H9 (cell line): Measurements from ENCODE around the gene RNF133. TPM values are rescaled to one million over a fixed set of nuclear protein-coding genes. Genes with fewer than 3 reads are reported as not detected.

ENCODE experiments used
- DNase-seq: peaks from one replicate; pipeline ENCODE4 v3.0.0-alpha.2; 2017
- H2AFZ ChIP-seq: one replicate; pipeline ENCODE4 v1.6.1; 2013; ENCODE audit warnings: mild to moderate bottlenecking, low read length, control low read depth, moderate library complexity
- H2AK5ac ChIP-seq: 2 replicates; pipeline ENCODE4 v1.6.1; 2013; ENCODE audit warnings: low read length, control low read depth, mixed read lengths; ENCODE audit not compliant: insufficient read length
- H2BK120ac ChIP-seq: one replicate; pipeline ENCODE4 v1.6.1; 2013; ENCODE audit warnings: low read depth, mild to moderate bottlenecking, low read length, control low read depth, inconsistent platforms; ENCODE audit not compliant: poor library complexity, severe bottlenecking
- H2BK12ac ChIP-seq: 2 replicates; pipeline ENCODE4 v1.6.1; 2013; ENCODE audit warnings: low read length, control low read depth, mixed read lengths, low read depth; ENCODE audit not compliant: insufficient read length
- H2BK15ac ChIP-seq: 2 replicates; pipeline ENCODE4 v1.6.1; 2013; ENCODE audit warnings: low read depth, low read length, control low read depth
- H2BK20ac ChIP-seq: one replicate; pipeline ENCODE4 v1.6.1; 2013; ENCODE audit warnings: low read depth, mild to moderate bottlenecking, low read length, control low read depth, inconsistent platforms; ENCODE audit not compliant: poor library complexity, severe bottlenecking
- H2BK5ac ChIP-seq: 2 replicates; pipeline ENCODE4 v1.6.1; 2013; ENCODE audit warnings: low read length, control low read depth, mixed read lengths; ENCODE audit not compliant: insufficient read length
- H3K14ac ChIP-seq: 2 replicates; pipeline ENCODE4 v1.6.1; 2013; ENCODE audit warnings: low read length, control low read depth; ENCODE audit not compliant: insufficient read depth
- H3K18ac ChIP-seq: 2 replicates; pipeline ENCODE4 v1.6.1; 2013; ENCODE audit warnings: low read depth, mild to moderate bottlenecking, mixed read lengths, low read length, control low read depth; ENCODE audit not compliant: insufficient read length
- H3K23ac ChIP-seq: 2 replicates; pipeline ENCODE4 v1.6.1; 2013; ENCODE audit warnings: low read length, control low read depth, mixed read lengths, low read depth; ENCODE audit not compliant: insufficient read length
- H3K23me2 ChIP-seq: 2 replicates; pipeline ENCODE4 v1.6.1; 2013; ENCODE audit warnings: low read depth, mild to moderate bottlenecking, mixed read lengths, low read length, control low read depth; ENCODE audit not compliant: insufficient read length, poor library complexity, severe bottlenecking
- H3K27ac ChIP-seq: 2 replicates; pipeline ENCODE4 v1.5.1; 2013; ENCODE audit warnings: low read length, control low read depth, mixed read lengths, low read depth; ENCODE audit not compliant: insufficient read length
- H3K27me3 ChIP-seq: 2 replicates; pipeline ENCODE4 v1.6.1; 2013; ENCODE audit warnings: low read length, control low read depth, inconsistent platforms; ENCODE audit not compliant: insufficient read depth
- H3K4ac ChIP-seq: 2 replicates; pipeline ENCODE4 v1.6.1; 2013; ENCODE audit warnings: low read depth, mild to moderate bottlenecking, control low read depth, inconsistent platforms, low read length, moderate library complexity
- H3K4me1 ChIP-seq: 2 replicates; pipeline ENCODE4 v1.6.1; 2013; ENCODE audit warnings: low read length, control low read depth, inconsistent platforms; ENCODE audit not compliant: insufficient read depth
- H3K4me2 ChIP-seq: 2 replicates; pipeline ENCODE4 v1.6.1; 2013; ENCODE audit warnings: low read length, control low read depth, mixed read lengths; ENCODE audit not compliant: insufficient read length, insufficient read depth
- H3K56ac ChIP-seq: 2 replicates; pipeline ENCODE4 v1.6.1; 2013; ENCODE audit warnings: low read depth, mild to moderate bottlenecking, mixed read lengths, low read length, control low read depth; ENCODE audit not compliant: insufficient read length
- H3K79me1 ChIP-seq: 2 replicates; pipeline ENCODE4 v1.6.1; 2013; ENCODE audit warnings: low read depth, mild to moderate bottlenecking, moderate library complexity, low read length, control low read depth, inconsistent platforms; ENCODE audit not compliant: insufficient read depth, poor library complexity, severe bottlenecking
- H3K79me2 ChIP-seq: 2 replicates; pipeline ENCODE4 v1.6.1; 2013; ENCODE audit warnings: low read length, control low read depth, inconsistent platforms; ENCODE audit not compliant: insufficient read depth
- H3K9ac ChIP-seq: 2 replicates; pipeline ENCODE4 v1.6.1; 2013; ENCODE audit warnings: low read length, control low read depth, mixed read lengths; ENCODE audit not compliant: insufficient read length; ENCODE audit errors: extremely low read depth
- H3K9me3 ChIP-seq: one replicate; pipeline ENCODE4 v1.6.1; 2013; ENCODE audit warnings: low read depth, low read length, inconsistent platforms; ENCODE audit not compliant: control insufficient read depth
- H3T11ph ChIP-seq: one replicate; pipeline ENCODE4 v1.6.1; 2013; ENCODE audit warnings: mild to moderate bottlenecking, low read length, control low read depth, inconsistent platforms
- H4K20me1 ChIP-seq: one replicate; pipeline ENCODE4 v1.6.1; 2013; ENCODE audit not compliant: control insufficient read depth, insufficient read length, insufficient read depth
- H4K5ac ChIP-seq: 2 replicates; pipeline ENCODE4 v1.6.1; 2013; ENCODE audit warnings: low read depth, mild to moderate bottlenecking, mixed read lengths, low read length, control low read depth; ENCODE audit not compliant: insufficient read length
- H4K8ac ChIP-seq: replicated peaks from 2 replicates; pipeline ENCODE4 v1.6.1; 2013; ENCODE audit warnings: low read length, control low read depth, mixed read lengths, low read depth; ENCODE audit not compliant: insufficient read length
- H4K91ac ChIP-seq: 2 replicates; pipeline ENCODE4 v1.6.1; 2013; ENCODE audit warnings: low read depth, mild to moderate bottlenecking, moderate library complexity, mixed read lengths, low read length, control low read depth; ENCODE audit not compliant: insufficient read length
- H3K27ac Mint-ChIP-seq, 3 experiments: 2 replicates in 2 of 3; 3 replicates in 1 of 3; pipeline ENCODE4 v1.8.0; 2020 to 2021; ENCODE audit warnings: mixed read lengths in 3 of 3, mild to moderate bottlenecking in 1 of 3, moderate library complexity in 1 of 3
- H3K27me3 Mint-ChIP-seq: 2 replicates; pipeline ENCODE4 v1.8.0; 2021; ENCODE audit warnings: low read depth, mild to moderate bottlenecking, moderate library complexity, mixed read lengths
- H3K36me3 Mint-ChIP-seq, 3 experiments: 2 replicates in 2 of 3; 3 replicates in 1 of 3; pipeline ENCODE4 v1.8.0; 2020 to 2021; ENCODE audit warnings: low read depth in 3 of 3, mixed read lengths in 3 of 3; ENCODE audit not compliant: insufficient read depth in 1 of 3
- H3K4me1 Mint-ChIP-seq, 2 experiments: 2 replicates each; pipeline ENCODE4 v1.8.0; 2020; ENCODE audit warnings: mixed read lengths in 2 of 2
- H3K4me3 Mint-ChIP-seq, 2 experiments: 2 replicates in 1 of 2; 3 replicates in 1 of 2; pipeline ENCODE4 v1.8.0; 2020 to 2021; ENCODE audit warnings: mild to moderate bottlenecking in 2 of 2, mixed read lengths in 2 of 2, moderate library complexity in 1 of 2
- H3K9me3 Mint-ChIP-seq, 2 experiments: 2 replicates in 1 of 2; 3 replicates in 1 of 2; pipeline ENCODE4 v1.8.0; 2020; ENCODE audit warnings: mild to moderate bottlenecking in 2 of 2, mixed read lengths in 2 of 2, moderate library complexity in 1 of 2
- CTCF ChIP-seq: fragments of 200-600 bp; sonication (generic); conservative IDR thresholded peaks from 3 replicates; pipeline ENCODE4 v1.8.0; 2021; ENCODE audit warnings: antibody characterized with exemption, mild to moderate bottlenecking
- WGBS: extraction: QIAGEN DNeasy Blood & Tissue Kit; methylation state at CpG from one replicate; pipeline ENCODE4 v1.1.7; 2013; ENCODE audit warnings: missing lambda C conversion rate, low lambda C conversion rate, mixed read lengths; ENCODE audit not compliant: insufficient read length; ENCODE audit errors: extremely low coverage; 5-methylcytosine and 5-hydroxymethylcytosine counted together
- total RNA-seq: library from RNA; stranded (reverse); gene quantifications from 2 replicates; pipeline ENCODE4 v1.2.1, GENCODE V29; 2021

The RNF133 gene
- total RNA-seq, 1 experiment from 2014 or later: 0.31 TPM

- no peak overlapping the region for H2BK20ac ChIP-seq
- H3K14ac ChIP-seq: no peak overlapping the region
- no peaks in the 10 kb centered on the region for H4K20me1 ChIP-seq
- no peak overlapping the region for H3K27ac ChIP-seq
- H3K79me1 ChIP-seq: no peaks in the 10 kb centered on the region
- H3K79me2 ChIP-seq: no peaks in the 10 kb centered on the region
- Mint-ChIP-seq H3K27me3 (no peaks in the 10 kb centered on the region), H3K4me3 (no peak overlapping the region), H3K4me1 (no peaks in the 10 kb centered on the region), H3K9me3 (no peaks in the 10 kb centered on the region), H3K36me3 (no peaks in the 10 kb centered on the region), H3K27ac (no peak overlapping the region)
- no peak overlapping the region for H2AK5ac ChIP-seq
- no peaks in the 10 kb centered on the region for H3K27me3 ChIP-seq
- no peak overlapping the region for H2BK15ac ChIP-seq
- no peak overlapping the region for H2AFZ ChIP-seq
- H3K9me3 ChIP-seq: no peaks in the 10 kb centered on the region
- TF ChIP-seq CTCF: no peak
- no peak overlapping the region for H3K18ac ChIP-seq
- H3K4me1 ChIP-seq: no peaks in the 10 kb centered on the region
- H3K56ac ChIP-seq: no peak overlapping the region
- no peak overlapping the region for H3K23ac ChIP-seq
- H2BK5ac ChIP-seq: no peak overlapping the region
- no peak overlapping the region for H3T11ph ChIP-seq
- DNase-seq: no peak
- H3K9ac ChIP-seq: no peak overlapping the region
- H3K4me2 ChIP-seq: no peak overlapping the region
- H4K5ac ChIP-seq: no peak overlapping the region
- no peak overlapping the region for H2BK120ac ChIP-seq
- H4K91ac ChIP-seq: no peak overlapping the region
- no peak overlapping the region for H2BK12ac ChIP-seq
- H4K8ac ChIP-seq: no peak overlapping the region
- H3K4ac ChIP-seq: no peak overlapping the region
- no CpG with 5 or more reads among the region's 7 CpGs for WGBS
- no peaks in the 10 kb centered on the region for H3K23me2 ChIP-seq
Measured at GRCh38 chr7:122709930-122710646, 11.2 kb upstream of the RNF133 start.
